SW480 (cell line): ENCODE data around the gene HOXB5.

ENCODE experiments used
- DNase-seq: peaks from one replicate; pipeline ENCODE4 v3.0.0-alpha.2; 2016; ENCODE audit warnings: low spot score

Gene HOXB5

DNA sequence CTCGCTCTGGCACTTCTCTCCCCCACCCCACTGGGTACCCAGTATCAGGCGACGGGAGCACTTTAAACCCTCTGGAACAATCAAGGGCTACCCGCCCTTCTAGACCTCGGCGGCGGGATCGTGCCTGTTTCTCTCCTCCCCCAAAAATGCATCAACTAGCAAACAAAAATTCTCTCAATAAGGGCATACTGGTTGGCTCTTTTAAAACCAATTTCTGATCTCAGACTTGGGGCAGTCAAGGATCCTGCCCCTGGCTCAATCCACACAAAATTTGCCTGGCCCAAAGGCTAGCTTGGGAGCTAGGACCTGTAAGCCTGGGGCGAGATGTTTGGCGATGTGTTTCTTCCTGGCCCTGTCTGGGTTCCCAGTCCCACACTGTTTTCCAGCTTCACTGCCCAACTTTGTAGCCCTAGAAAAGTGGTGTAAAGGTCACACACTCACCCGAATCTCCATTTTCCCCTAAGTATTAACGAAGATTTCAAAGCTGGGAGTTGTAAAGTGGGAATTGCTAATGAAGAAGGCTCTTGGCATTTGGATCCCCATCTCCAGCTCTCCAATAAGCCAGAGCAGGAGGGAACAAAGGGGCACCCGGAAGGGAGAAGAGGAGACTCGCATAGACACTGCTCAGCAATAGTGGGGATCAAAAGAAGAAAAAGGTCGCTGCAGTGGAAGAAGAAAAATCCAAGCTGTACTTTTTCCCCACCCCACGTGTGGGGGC lies 34.3 kb downstream of the HOXB5 start:
- DNase-seq = no peak

- DNase-seq = no peak
These were observed 34.8 kb downstream of the HOXB5 start for GRCh38 chr17:48558831-48559121.

DNA sequence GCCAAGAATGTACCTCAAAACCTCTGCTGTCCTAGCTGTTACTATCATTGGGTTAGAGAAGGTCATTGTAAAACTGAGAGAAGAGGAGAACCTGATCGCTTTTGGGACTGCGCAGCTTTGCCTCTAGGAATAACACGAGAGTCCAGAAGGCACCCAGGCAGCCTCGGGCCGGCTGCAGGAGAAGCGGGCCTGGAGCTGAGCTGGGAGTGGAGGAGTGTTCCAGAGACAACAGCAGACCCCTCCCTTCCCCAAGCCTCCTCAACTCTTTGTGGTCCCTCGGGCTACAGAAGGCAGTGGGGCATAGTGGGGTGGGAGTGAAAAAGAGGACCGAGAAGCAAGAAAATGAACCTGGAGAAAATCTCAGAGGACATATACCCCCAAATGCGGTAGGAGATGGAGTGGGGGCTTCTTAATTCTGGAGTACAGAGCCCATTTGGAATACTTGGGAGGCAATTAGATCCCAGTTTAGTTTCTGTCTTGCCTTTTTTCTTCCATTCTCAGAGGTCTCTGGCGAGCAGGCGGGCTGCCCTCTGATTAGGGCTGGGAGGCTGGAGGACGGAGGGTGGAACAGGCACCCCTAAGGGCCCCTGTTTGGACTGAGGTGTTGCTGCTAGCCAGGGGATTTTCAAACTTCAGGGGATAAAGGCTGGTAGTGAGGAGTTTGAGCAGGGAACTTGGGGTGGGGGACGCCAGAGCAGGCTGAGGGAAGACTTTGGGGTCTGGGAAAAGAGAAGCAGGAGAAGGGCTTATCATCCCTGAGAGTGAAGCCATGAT lies 35.3 kb downstream of the HOXB5 start:
- DNase-seq = no peak

DNA sequence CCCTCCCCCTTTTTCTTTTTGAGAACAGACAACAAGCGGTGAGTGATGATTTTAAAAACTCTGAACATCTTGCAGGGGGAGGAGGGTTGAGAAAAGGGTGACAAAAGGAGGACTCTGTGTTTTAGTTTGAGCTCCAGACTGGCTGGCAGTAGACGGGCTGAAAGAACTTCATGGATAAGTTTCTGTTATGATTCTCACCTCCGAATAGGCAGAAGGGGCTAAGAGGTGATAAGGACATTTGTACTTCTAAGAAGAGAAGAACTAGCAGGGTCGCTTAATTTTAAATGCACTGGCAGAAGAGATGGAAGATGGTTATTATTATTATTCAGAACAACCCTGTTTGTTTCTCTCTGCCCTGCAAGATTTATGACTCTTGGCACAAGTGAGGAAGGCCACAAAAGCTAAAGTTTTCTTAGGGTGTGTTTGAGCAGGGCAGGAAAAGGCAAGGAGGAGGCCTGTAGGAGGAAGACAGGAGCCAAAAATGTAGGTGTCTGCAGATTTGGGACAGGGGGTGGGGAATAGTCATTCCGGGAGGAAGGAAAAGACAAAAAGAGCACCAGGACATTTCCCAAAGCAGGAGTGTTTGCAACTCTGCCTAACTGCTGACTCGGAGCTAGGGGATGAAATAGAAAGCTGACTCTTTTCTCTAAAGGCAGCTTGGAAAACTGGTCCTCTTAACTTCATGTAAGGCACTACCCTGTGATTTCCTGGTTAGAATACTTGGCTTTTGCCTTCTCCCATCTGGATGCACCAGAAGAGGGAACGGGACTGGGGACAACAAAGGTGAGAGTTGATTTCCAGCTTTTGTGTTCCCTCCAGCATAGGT lies 36.8 kb downstream of the HOXB5 start:
- no peak for DNase-seq

- no peak for DNase-seq
These were observed 37.4 kb downstream of the HOXB5 start for GRCh38 chr17:48556229-48556575.

GRCh38 chr17:48555258-48556228 lies 38.0 kb downstream of the HOXB5 start:
- DNase-seq = no peak

DNA sequence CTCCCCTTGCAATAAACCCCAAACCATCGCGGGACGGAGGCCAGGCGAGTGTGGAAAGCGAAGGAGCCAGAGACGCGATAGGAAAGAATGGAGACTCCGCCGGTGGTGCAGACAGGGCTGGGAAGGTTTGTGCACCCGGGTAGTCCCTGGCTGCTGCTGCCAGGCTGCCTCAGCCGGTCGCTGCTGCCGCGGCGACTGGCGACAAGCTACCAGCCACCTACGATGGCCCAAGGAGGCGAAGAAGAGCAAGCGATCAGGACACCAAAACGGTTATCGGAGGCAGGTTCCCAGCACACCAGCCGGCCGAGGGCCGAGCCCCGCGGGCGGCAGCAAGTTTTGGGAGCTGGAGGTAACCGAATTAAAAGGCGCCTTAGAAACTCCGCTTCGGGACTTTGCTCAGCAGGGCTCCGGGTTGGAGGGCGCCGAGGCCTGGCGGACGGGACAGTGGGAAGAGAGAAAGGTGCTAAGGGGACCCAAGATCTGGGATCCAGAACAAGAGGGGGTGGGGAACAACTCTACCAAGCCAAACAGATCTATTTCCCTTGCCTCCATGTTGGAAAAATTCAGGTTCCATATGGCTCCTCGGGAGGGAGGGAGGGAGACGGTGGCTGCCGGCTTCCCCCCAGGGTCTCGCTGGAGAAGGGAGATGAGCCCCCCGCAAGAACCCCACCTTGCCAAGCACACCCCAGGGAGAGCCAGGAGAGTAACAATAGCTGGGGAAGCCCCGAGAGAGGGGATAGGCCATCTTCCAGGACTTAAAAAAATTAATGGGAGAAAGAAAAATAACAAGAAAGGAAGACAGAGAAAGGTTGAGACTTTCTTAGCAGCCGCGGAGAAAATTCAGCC lies 38.9 kb downstream of the HOXB5 start:
- no peak for DNase-seq

DNA sequence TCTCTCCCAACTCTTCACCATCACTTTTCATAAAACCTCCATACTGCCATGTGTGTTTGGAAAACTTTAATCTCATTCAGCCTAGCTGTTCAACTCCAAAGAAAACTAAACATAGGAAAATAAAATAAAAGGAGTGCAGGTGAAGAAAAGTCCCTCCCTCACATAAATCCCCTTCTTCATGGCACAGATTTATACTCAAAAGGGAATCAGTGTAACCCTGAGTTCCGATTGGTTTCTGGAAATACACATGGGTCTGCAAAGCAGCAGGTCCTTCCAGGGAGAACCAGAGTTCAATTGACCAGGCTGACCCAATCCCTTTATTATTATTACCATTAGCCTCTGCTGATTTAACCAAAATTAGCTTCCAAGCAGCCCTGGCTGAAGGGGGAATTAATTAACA lies 39.8 kb downstream of the HOXB5 start:
- DNase-seq = no peak

- DNase-seq = no peak
These were observed 40.4 kb downstream of the HOXB5 start for GRCh38 chr17:48553190-48553547.

GRCh38 chr17:48552466-48553189 lies 41.0 kb downstream of the HOXB5 start:
- no peak for DNase-seq

GRCh38 chr17:48551596-48552465 lies 41.7 kb downstream of the HOXB5 start:
- no peak for DNase-seq

- no peak for DNase-seq
These were observed 42.4 kb downstream of the HOXB5 start for GRCh38 chr17:48551214-48551555.

GRCh38 chr17:48550502-48551213 lies 42.9 kb downstream of the HOXB5 start:
- DNase-seq = no peak

- no peak for DNase-seq
These were observed 43.6 kb downstream of the HOXB5 start for GRCh38 chr17:48549914-48550501.

DNA sequence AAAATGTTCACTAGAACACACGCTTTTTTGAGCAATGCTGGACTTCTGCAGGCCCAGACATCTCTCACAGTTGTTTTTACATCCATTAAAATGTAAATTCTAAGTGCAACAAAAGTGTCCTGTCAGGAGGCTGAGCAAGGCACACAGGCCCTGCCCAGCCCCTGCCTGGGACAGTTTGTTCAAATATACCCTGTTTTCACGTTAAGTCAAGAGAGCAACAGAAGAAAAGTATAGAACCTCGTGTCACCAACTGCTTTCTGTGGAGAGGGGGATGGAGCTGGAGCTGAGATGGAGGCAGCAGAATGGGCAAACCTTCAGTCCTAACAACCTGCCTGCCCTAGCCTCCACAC lies 44.3 kb downstream of the HOXB5 start:
- no peak for DNase-seq

GRCh38 chr17:48548523-48549280 lies 44.9 kb downstream of the HOXB5 start:
- no peak for DNase-seq

DNA sequence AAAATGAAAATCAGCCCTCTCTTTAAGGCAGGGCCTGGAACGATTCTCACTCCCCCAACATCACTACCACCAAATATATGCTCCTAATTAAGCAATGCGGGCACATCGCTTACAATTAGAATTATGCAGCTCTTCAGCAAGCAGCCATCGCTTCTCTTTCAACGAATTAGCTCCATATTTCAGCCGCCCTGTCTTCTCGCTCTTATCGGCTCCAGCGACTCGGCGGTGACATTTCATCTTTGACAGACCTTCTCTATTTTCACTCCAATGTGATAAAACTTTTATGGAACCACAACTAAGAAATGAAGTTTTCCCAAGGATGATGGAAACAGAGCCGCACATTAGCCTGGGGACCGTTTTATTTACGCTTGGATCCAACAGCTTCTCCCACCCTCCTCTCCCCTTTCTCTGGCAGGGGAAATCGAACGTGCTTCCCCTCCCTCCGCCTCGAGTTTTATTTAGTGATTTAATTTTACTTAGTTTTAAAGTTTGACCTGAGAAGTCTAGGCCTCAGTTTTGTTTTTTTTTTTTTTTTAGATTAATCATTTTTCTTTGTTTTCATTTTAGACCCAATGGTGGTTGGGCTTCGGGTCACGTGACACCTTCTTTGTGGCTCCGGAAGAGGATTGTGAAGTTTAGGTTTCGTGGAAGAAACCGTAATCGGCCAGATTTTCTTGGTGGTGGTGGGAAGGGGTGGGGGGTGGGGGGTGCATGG lies 45.6 kb downstream of the HOXB5 start:
- no peak for DNase-seq
